ENCODE results near the gene SEC16A.

The SEC16A gene

GRCh38 chr9:136519263-136520052, 36.6 kb upstream of the SEC16A start:
- no peak for DNase-seq (ENCODE audit: low read depth in 2 of 2)

- DNase-seq (ENCODE audit: low read depth in 2 of 2) = no peak
Observed at GRCh38 chr9:136518623-136519022, 35.8 kb upstream of the SEC16A start.

GRCh38 chr9:136517950-136518349, 35.1 kb upstream of the SEC16A start:
- DNase-seq (ENCODE audit: low read depth in 2 of 2) = no peak

- no peak for DNase-seq (ENCODE audit: low read depth in 2 of 2)
Observed at GRCh38 chr9:136517012-136517743, 34.3 kb upstream of the SEC16A start.

- DNase-seq (ENCODE audit: low read depth in 2 of 2) = no peak
Observed at GRCh38 chr9:136516191-136516654, 33.4 kb upstream of the SEC16A start.

GRCh38 chr9:136515276-136515675, 32.4 kb upstream of the SEC16A start:
- DNase-seq (ENCODE audit: low read depth in 2 of 2) = no peak

- DNase-seq (ENCODE audit: low read depth in 2 of 2) = no peak
Observed at GRCh38 chr9:136514022-136514714, 31.3 kb upstream of the SEC16A start.

GRCh38 chr9:136513191-136513590, 30.4 kb upstream of the SEC16A start:
- no peak for DNase-seq (ENCODE audit: low read depth in 2 of 2)

GRCh38 chr9:136512651-136513071, 29.8 kb upstream of the SEC16A start:
- DNase-seq (ENCODE audit: low read depth in 2 of 2) = no peak

- DNase-seq (ENCODE audit: low read depth in 2 of 2) = no peak
Observed at GRCh38 chr9:136511670-136512592, 29.1 kb upstream of the SEC16A start.

- DNase-seq (ENCODE audit: low read depth in 2 of 2) = no peak
Observed at GRCh38 chr9:136511144-136511669, 28.4 kb upstream of the SEC16A start.

GRCh38 chr9:136510561-136510960, 27.7 kb upstream of the SEC16A start:
- no peak for DNase-seq (ENCODE audit: low read depth in 2 of 2)

GRCh38 chr9:136509549-136509948, 26.7 kb upstream of the SEC16A start:
- DNase-seq (ENCODE audit: low read depth in 2 of 2) = no peak

- no peak for DNase-seq (ENCODE audit: low read depth in 2 of 2)
Observed at GRCh38 chr9:136508729-136509500, 26.1 kb upstream of the SEC16A start.

GRCh38 chr9:136507992-136508375, 25.1 kb upstream of the SEC16A start:
- DNase-seq (ENCODE audit: low read depth in 2 of 2) = no peak

- no peak for DNase-seq (ENCODE audit: low read depth in 2 of 2)
Observed at GRCh38 chr9:136507221-136507991, 24.6 kb upstream of the SEC16A start.

GRCh38 chr9:136506425-136506824, 23.6 kb upstream of the SEC16A start:
- no peak for DNase-seq (ENCODE audit: low read depth in 2 of 2)

GRCh38 chr9:136505406-136506403, 22.9 kb upstream of the SEC16A start:
- DNase-seq (ENCODE audit: low read depth in 2 of 2) = no peak

All from stimulated activated CD8-positive, alpha-beta memory T cell treated with anti-CD3 and anti-CD28 coated beads, Interleukin-7, amount 100 ng/mL, for 1 hour (primary cell).